Activated T-cell treated with anti-CD3 and anti-CD28 coated beads, Interleukin-2, amount 50 U/mL, for 72 hours (primary cell): ENCODE results near the gene JAK2. TPM values are rescaled to one million over a fixed set of nuclear protein-coding genes. Genes with fewer than 3 reads are reported as not detected.
"Not testable (repeated sequence)": the region's sequence is repeated elsewhere in the genome, so short reads cannot be mapped to it uniquely, and the experiment has no call there.

Source experiments
- ATAC-seq, 2 donors: fragments of 150-1000 bp; cut with Tn5 transposase; replicated peaks in 1 of 2; 2 replicates each; pipeline ENCODE4 v1.10.0; 2021; ENCODE audit warnings: moderate library complexity in 2 of 2, mild to moderate bottlenecking in 1 of 2
- DNase-seq, 2 donors: peaks; one replicate each; pipeline ENCODE4 v3.0.0; 2021 to 2022; ENCODE audit warnings: mixed read lengths in 1 of 2
- H3K27ac Mint-ChIP-seq: one replicate; pipeline ENCODE4 v1.8.0; 2022; ENCODE audit warnings: mild to moderate bottlenecking, moderate library complexity, mixed read lengths
- H3K27me3 Mint-ChIP-seq: one replicate; pipeline ENCODE4 v1.8.0; 2022; ENCODE audit warnings: low read depth, mixed read lengths
- H3K36me3 Mint-ChIP-seq, 2 donors: one replicate each; pipeline ENCODE4 v1.8.0; 2022; ENCODE audit warnings: mixed read lengths in 2 of 2, mild to moderate bottlenecking in 1 of 2; ENCODE audit not compliant: insufficient read depth in 2 of 2
- H3K4me1 Mint-ChIP-seq: one replicate; pipeline ENCODE4 v1.8.0; 2022; ENCODE audit warnings: low read depth, mixed read lengths
- H3K4me3 Mint-ChIP-seq, 2 donors: one replicate each; pipeline ENCODE4 v1.8.0; 2022; ENCODE audit warnings: mild to moderate bottlenecking in 2 of 2, mixed read lengths in 2 of 2, moderate library complexity in 2 of 2
- H3K9me3 Mint-ChIP-seq, 2 donors: one replicate each; pipeline ENCODE4 v1.8.0; 2022; ENCODE audit warnings: mixed read lengths in 2 of 2
- total RNA-seq, 2 donors: library from RNA; stranded (reverse); gene quantifications; one replicate each; pipeline ENCODE4 v1.2.3, GENCODE V29; 2022

Gene JAK2
- total RNA-seq, 2 donors from 2014 or later: 30.3 to 31.9 TPM

- Mint-ChIP-seq H3K4me1 (no peaks in the 10 kb centered on the region), H3K4me3 (no peak overlapping the region), H3K27ac (no peak overlapping the region), H3K27me3 (no peaks in the 10 kb centered on the region), H3K9me3 (peaks cover 0 to 2% of the 10 kb centered on the region in 2 donors), H3K36me3 (peaks cover 5 to 7% of the 10 kb centered on the region in 2 donors)
- ATAC-seq (no peak), DNase-seq (no peak)
Measured at GRCh38 chr9:5095795-5096194, 110.7 kb downstream of the JAK2 start.

- Mint-ChIP-seq H3K36me3 (peaks cover 24 to 27% of the 10 kb centered on the region in 2 donors), H3K4me1 (no peaks in the 10 kb centered on the region), H3K27me3 (no peaks in the 10 kb centered on the region), H3K9me3 (peaks cover 13 to 16% of the 10 kb centered on the region in 2 donors), H3K27ac (no peak overlapping the region), H3K4me3 (no peak overlapping the region)
- ATAC-seq (no peak), DNase-seq (no peak)
Measured at GRCh38 chr9:5099466-5099865, 114.4 kb downstream of the JAK2 start.

GRCh38 chr9:5101127-5101526, 116.1 kb downstream of the JAK2 start:
- H3K27me3 Mint-ChIP-seq, H3K4me3 Mint-ChIP-seq, ATAC-seq, DNase-seq, H3K4me1 Mint-ChIP-seq, H3K27ac Mint-ChIP-seq: not testable (repeated sequence)
- Mint-ChIP-seq H3K9me3 (peaks cover 18 to 26% of the 10 kb centered on the region in 2 donors), H3K36me3 (peaks cover 30 to 40% of the 10 kb centered on the region in 2 donors)

- H3K27ac Mint-ChIP-seq, H3K27me3 Mint-ChIP-seq, H3K4me1 Mint-ChIP-seq, DNase-seq, ATAC-seq, H3K4me3 Mint-ChIP-seq: not testable (repeated sequence)
- Mint-ChIP-seq H3K36me3 (peaks cover 25 to 31% of the 10 kb centered on the region in 2 donors), H3K9me3 (peaks cover 20 to 23% of the 10 kb centered on the region in 2 donors)
Measured at GRCh38 chr9:5106517-5106916, 121.4 kb downstream of the JAK2 start.

- H3K36me3 Mint-ChIP-seq: peaks cover 8 to 18% of the 10 kb centered on the region in 2 donors
Measured at GRCh38 chr9:5110867-5111681, 126.0 kb downstream of the JAK2 start.

GRCh38 chr9:5111696-5112095, 126.6 kb downstream of the JAK2 start:
- Mint-ChIP-seq H3K4me1 (no peaks in the 10 kb centered on the region), H3K36me3 (peaks cover 8 to 18% of the 10 kb centered on the region in 2 donors), H3K9me3 (peaks cover 2 to 4% of the 10 kb centered on the region in 2 donors), H3K27ac (no peak overlapping the region), H3K4me3 (no peak overlapping the region), H3K27me3 (no peaks in the 10 kb centered on the region)
- no peak for DNase-seq
- ATAC-seq: no peak

More at GRCh38 chr9:5110867-5111681, 126.0 kb downstream of the JAK2 start:
- Mint-ChIP-seq H3K4me3 (no peak overlapping the region), H3K9me3 (peaks cover 2 to 4% of the 10 kb centered on the region in 2 donors), H3K27me3 (no peaks in the 10 kb centered on the region), H3K27ac (no peak overlapping the region), H3K4me1 (no peaks in the 10 kb centered on the region)
- ATAC-seq (no peak), DNase-seq (no peak)

- DNase-seq (no peak), ATAC-seq (no peak)
- no peaks in the 10 kb centered on the region for H3K4me1 Mint-ChIP-seq
- no peaks in the 10 kb centered on the region for H3K27me3 Mint-ChIP-seq
- H3K4me3 Mint-ChIP-seq: no peak overlapping the region
- peaks cover 2 to 4% of the 10 kb centered on the region in 2 donors for H3K9me3 Mint-ChIP-seq
- no peak overlapping the region for H3K27ac Mint-ChIP-seq
- H3K36me3 Mint-ChIP-seq: peaks cover 8 to 18% of the 10 kb centered on the region in 2 donors
Measured at GRCh38 chr9:5112109-5112592, 127.1 kb downstream of the JAK2 start.

GRCh38 chr9:5112646-5113045, 127.6 kb downstream of the JAK2 start:
- H3K27me3 Mint-ChIP-seq: no peaks in the 10 kb centered on the region
- no peaks in the 10 kb centered on the region for H3K4me1 Mint-ChIP-seq
- ATAC-seq: no peak
- no peak overlapping the region for H3K4me3 Mint-ChIP-seq
- H3K9me3 Mint-ChIP-seq: peaks cover 0 to 4% of the 10 kb centered on the region in 2 donors
- H3K36me3 Mint-ChIP-seq: peaks cover 8 to 18% of the 10 kb centered on the region in 2 donors
- DNase-seq: no peak
- no peak overlapping the region for H3K27ac Mint-ChIP-seq

GRCh38 chr9:5113523-5113922, 128.5 kb downstream of the JAK2 start:
- Mint-ChIP-seq H3K27me3 (no peaks in the 10 kb centered on the region), H3K9me3 (peaks cover 0 to 4% of the 10 kb centered on the region in 2 donors), H3K4me3 (no peak overlapping the region), H3K27ac (no peak overlapping the region), H3K36me3 (peaks cover 8 to 18% of the 10 kb centered on the region in 2 donors), H3K4me1 (no peaks in the 10 kb centered on the region)
- ATAC-seq: no peak
- no peak for DNase-seq

- H3K4me1 Mint-ChIP-seq: no peaks in the 10 kb centered on the region
- no peak for DNase-seq
- no peak overlapping the region for H3K4me3 Mint-ChIP-seq
- peaks cover 8 to 18% of the 10 kb centered on the region in 2 donors for H3K36me3 Mint-ChIP-seq
- no peak overlapping the region for H3K27ac Mint-ChIP-seq
- H3K27me3 Mint-ChIP-seq: no peaks in the 10 kb centered on the region
- no peak for ATAC-seq
- peaks cover 0 to 4% of the 10 kb centered on the region in 2 donors for H3K9me3 Mint-ChIP-seq
Measured at GRCh38 chr9:5113994-5114748, 129.1 kb downstream of the JAK2 start.

GRCh38 chr9:5122116-5122515, 137.0 kb downstream of the JAK2 start:
- H3K4me1 Mint-ChIP-seq: no peaks in the 10 kb centered on the region
- no peak overlapping the region for H3K4me3 Mint-ChIP-seq
- DNase-seq (no peak), ATAC-seq (no peak)
- peaks cover 9 to 24% of the 10 kb centered on the region in 2 donors for H3K36me3 Mint-ChIP-seq
- H3K27ac Mint-ChIP-seq: no peak overlapping the region
- no peaks in the 10 kb centered on the region for H3K9me3 Mint-ChIP-seq
- H3K27me3 Mint-ChIP-seq: no peaks in the 10 kb centered on the region

- Mint-ChIP-seq H3K4me1 (no peaks in the 10 kb centered on the region), H3K4me3 (no peak overlapping the region), H3K27me3 (no peaks in the 10 kb centered on the region), H3K36me3 (peaks cover 9 to 26% of the 10 kb centered on the region in 2 donors), H3K9me3 (no peaks in the 10 kb centered on the region), H3K27ac (no peak overlapping the region)
- DNase-seq: no peak
- ATAC-seq: no peak
Measured at GRCh38 chr9:5122516-5122915, 137.4 kb downstream of the JAK2 start.

- DNase-seq: no peak
- peaks cover 6% of the 10 kb centered on the region for H3K4me1 Mint-ChIP-seq
- H3K27ac Mint-ChIP-seq: no peak overlapping the region
- peaks cover 18 to 37% of the 10 kb centered on the region in 2 donors for H3K36me3 Mint-ChIP-seq
- no peak overlapping the region for H3K4me3 Mint-ChIP-seq
- peak in 1 of 2 donors; percentile 26 for ATAC-seq
- H3K9me3 Mint-ChIP-seq: peaks cover 15 to 17% of the 10 kb centered on the region in 2 donors
- no peaks in the 10 kb centered on the region for H3K27me3 Mint-ChIP-seq
Measured at GRCh38 chr9:5140151-5140550, 155.1 kb downstream of the JAK2 start.
